GM12878 (cell line): ENCODE data around the gene TBC1D24. TPM values are rescaled to one million over a fixed set of nuclear protein-coding genes. Genes with fewer than 3 reads are reported as not detected.
A peak's percentile ranks its signal among the peaks of the same experiment; 100 is the strongest.

Experiments
- CBFB ChIP-seq: IDR thresholded peaks from 2 replicates; pipeline ENCODE4 v1.6.1; 2016; ENCODE audit warnings: antibody characterized with exemption, low read depth
- CUX1 ChIP-seq: IDR thresholded peaks from 2 replicates; pipeline ENCODE4 v1.6.1; 2012; ENCODE audit warnings: improper control_type of control experiment, low read depth, low read length; ENCODE audit not compliant: insufficient replicate concordance
- EED ChIP-seq: sonication (generic); IDR thresholded peaks from 2 replicates; pipeline ENCODE4 v1.6.1; 2016; ENCODE audit warnings: antibody characterized with exemption, low read depth
- ELK1 ChIP-seq: IDR thresholded peaks from 2 replicates; pipeline ENCODE4 v1.6.1; 2012; ENCODE audit warnings: low read depth, low read length, improper control_type of control experiment
- IKZF1 ChIP-seq: fragments of 450-650 bp; conservative IDR thresholded peaks from 2 replicates; pipeline ENCODE4 v1.6.1; 2017; ENCODE audit warnings: antibody characterized with exemption, mild to moderate bottlenecking
- IKZF2 ChIP-seq, 2 experiments: fragments of 450-650 bp; IDR thresholded peaks; 2 replicates each; pipeline ENCODE4 v1.6.1; 2017; ENCODE audit warnings: mild to moderate bottlenecking in 2 of 2, moderate library complexity in 2 of 2
- IRF3 ChIP-seq: fragments of 450-650 bp; IDR thresholded peaks from 2 replicates; pipeline ENCODE4 v1.6.1; 2014; ENCODE audit warnings: mild to moderate bottlenecking
- MLLT1 ChIP-seq: fragments of 450-650 bp; IDR thresholded peaks from 2 replicates; pipeline ENCODE4 v1.6.1; 2016; ENCODE audit warnings: mild to moderate bottlenecking
- NR2C1 ChIP-seq: fragments of 450-650 bp; IDR thresholded peaks from 2 replicates; pipeline ENCODE4 v1.6.1; 2017; ENCODE audit warnings: antibody characterized with exemption, mild to moderate bottlenecking, moderate library complexity
- RAD21 ChIP-seq: IDR thresholded peaks from 2 replicates; pipeline ENCODE4 v1.6.1; 2011; ENCODE audit warnings: mild to moderate bottlenecking, low read depth, low read length, moderate library complexity; ENCODE audit not compliant: insufficient read depth
- RELA ChIP-seq: fragments of 450-650 bp; IDR thresholded peaks from 2 replicates; pipeline ENCODE4 v1.8.0; 2014; ENCODE audit warnings: borderline replicate concordance; ENCODE audit not compliant: partially characterized antibody
- SRF ChIP-seq, 2 experiments: IDR thresholded peaks; 2 replicates each; pipeline ENCODE4 v1.6.1; 2011; ENCODE audit warnings: low read depth in 2 of 2, low read length in 2 of 2, mild to moderate bottlenecking in 1 of 2, moderate library complexity in 1 of 2
- TCF7 ChIP-seq: IDR thresholded peaks from 2 replicates; pipeline ENCODE4 v1.6.1; 2014; ENCODE audit warnings: antibody characterized with exemption, borderline replicate concordance
- YBX1 ChIP-seq: fragments of 450-650 bp; IDR thresholded peaks from 2 replicates; pipeline ENCODE4 v1.6.1; 2016; ENCODE audit warnings: antibody characterized with exemption
- ZBED1 ChIP-seq: IDR thresholded peaks from 2 replicates; pipeline ENCODE4 v1.6.1; 2016; ENCODE audit warnings: borderline replicate concordance
- polyA plus RNA-seq, 11 experiments: library from polyadenylated mRNA; depleted of rRNA in 4 of 11; unstranded in 6 of 11; stranded (reverse) in 5 of 11; fragments of >200 nt; fragmentation: Nextera tagmentation in 4 of 11; fragmentation: Illumina TruSeq in 1 of 11; extraction: Ambion mirVana in 4 of 11; extraction: Trizol in 1 of 11; gene quantifications; 1 replicate in 1 of 11; 2 replicates in 10 of 11; pipeline versions ENCODE4 v1.2.1 to v1.2.3, GENCODE V29; 2011 to 2016; ENCODE audit warnings: inconsistent platforms in 2 of 11, missing spikeins in 2 of 11, low read depth in 1 of 11
- total RNA-seq, 4 experiments: library from RNA; depleted of rRNA in 3 of 4; stranded (reverse); fragments of >200 nt in 3 of 4; fragmentation: Illumina TruSeq in 1 of 4; extraction: Trizol in 1 of 4; gene quantifications; 2 replicates each; pipeline versions ENCODE4 v1.2.1 to v1.2.3, GENCODE V29; 2013 to 2021
- TF ChIP-seq, protein P1 (sequence below): fragments of 450-650 bp; IDR thresholded peaks from 2 replicates; pipeline ENCODE4 v1.6.1; 2018; ENCODE audit warnings: mild to moderate bottlenecking, low read depth, moderate library complexity; ENCODE audit not compliant: partially characterized antibody

TBC1D24 gene
- total and polyA plus RNA-seq, 10 of the 15 experiments (the other 5 are each of a cell fraction or from before 2014, with no cell fraction given), result 1.1 to 9.6 (median 4.5) TPM

DNA sequence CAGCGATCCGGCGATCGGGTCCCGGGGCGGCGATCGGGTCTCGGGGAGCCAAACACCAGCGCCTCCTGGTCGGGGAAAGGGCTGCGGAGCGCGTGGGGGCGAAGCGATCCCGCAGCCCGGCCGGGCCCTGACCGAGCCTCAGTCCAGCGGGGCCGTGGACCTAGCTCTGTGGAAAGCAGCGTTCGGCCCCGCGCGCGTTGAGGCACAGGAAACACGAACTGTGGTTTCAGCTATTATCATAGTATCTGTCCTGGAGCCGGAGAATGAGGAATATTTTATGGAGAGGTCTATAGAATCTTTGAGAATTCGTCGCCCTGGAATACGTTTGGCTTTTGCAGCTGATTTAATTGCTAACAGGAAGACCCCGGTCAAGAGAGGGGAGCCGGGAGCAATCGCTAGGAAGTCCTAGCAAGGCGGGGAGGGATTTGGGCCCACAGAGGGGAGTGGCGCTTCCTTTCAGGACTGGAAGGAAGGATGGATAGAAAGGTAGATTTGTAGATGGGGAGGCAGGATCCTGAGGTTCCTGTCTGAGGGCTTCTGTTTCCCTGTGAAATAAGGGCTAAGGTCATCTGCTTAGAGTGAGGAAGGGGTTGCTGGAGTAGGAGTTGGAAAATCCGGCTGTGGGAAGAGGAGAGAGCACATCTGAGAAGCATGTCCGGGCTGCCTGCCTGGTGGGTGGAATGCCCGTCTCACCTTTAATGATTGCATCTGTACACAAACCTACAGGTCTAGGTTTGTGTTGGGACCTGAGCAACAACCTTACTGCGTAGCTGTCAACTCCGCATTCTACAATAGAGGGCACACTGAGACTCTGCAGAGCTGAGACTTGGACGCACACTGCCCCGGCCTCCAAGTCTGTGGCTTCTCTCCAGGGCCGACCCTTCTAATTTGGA lies 44.9 kb upstream of the TBC1D24 start (continued):
- TF ChIP-seq RAD21 (peak; percentile 55; the same call in 1 of the 2 replicates), YBX1 (no peak), CBFB (no peak), EED (no peak), IRF3 (no peak), NR2C1 (no peak), SRF (IDR thresholded peaks at IDR 0.05; ENCODE audit: low read depth in 2 of 2, low read length in 2 of 2) (no peak), MLLT1 (no peak; the same call in 1 of the 2 replicates), ELK1 (no peak), IKZF1 (no peak; the same call in 1 of the 2 replicates), ZBED1 (no peak), CUX1 (no peak), RELA (no peak), IKZF2 (IDR thresholded peaks at IDR 0.05) (no peak), TCF7 (no peak)
- TF ChIP-seq, protein P1, sequence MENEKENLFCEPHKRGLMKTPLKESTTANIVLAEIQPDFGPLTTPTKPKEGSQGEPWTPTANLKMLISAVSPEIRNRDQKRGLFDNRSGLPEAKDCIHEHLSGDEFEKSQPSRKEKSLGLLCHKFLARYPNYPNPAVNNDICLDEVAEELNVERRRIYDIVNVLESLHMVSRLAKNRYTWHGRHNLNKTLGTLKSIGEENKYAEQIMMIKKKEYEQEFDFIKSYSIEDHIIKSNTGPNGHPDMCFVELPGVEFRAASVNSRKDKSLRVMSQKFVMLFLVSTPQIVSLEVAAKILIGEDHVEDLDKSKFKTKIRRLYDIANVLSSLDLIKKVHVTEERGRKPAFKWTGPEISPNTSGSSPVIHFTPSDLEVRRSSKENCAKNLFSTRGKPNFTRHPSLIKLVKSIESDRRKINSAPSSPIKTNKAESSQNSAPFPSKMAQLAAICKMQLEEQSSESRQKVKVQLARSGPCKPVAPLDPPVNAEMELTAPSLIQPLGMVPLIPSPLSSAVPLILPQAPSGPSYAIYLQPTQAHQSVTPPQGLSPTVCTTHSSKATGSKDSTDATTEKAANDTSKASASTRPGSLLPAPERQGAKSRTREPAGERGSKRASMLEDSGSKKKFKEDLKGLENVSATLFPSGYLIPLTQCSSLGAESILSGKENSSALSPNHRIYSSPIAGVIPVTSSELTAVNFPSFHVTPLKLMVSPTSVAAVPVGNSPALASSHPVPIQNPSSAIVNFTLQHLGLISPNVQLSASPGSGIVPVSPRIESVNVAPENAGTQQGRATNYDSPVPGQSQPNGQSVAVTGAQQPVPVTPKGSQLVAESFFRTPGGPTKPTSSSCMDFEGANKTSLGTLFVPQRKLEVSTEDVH, result no peak
